GM19240 (cell line): Measurements from ENCODE around the gene GCNA.

ENCODE experiments used
- DNase-seq: peaks from one replicate; pipeline ENCODE4 v3.0.0; 2011; ENCODE audit warnings: low spot score; ENCODE audit not compliant: insufficient read length

The GCNA gene

DNA sequence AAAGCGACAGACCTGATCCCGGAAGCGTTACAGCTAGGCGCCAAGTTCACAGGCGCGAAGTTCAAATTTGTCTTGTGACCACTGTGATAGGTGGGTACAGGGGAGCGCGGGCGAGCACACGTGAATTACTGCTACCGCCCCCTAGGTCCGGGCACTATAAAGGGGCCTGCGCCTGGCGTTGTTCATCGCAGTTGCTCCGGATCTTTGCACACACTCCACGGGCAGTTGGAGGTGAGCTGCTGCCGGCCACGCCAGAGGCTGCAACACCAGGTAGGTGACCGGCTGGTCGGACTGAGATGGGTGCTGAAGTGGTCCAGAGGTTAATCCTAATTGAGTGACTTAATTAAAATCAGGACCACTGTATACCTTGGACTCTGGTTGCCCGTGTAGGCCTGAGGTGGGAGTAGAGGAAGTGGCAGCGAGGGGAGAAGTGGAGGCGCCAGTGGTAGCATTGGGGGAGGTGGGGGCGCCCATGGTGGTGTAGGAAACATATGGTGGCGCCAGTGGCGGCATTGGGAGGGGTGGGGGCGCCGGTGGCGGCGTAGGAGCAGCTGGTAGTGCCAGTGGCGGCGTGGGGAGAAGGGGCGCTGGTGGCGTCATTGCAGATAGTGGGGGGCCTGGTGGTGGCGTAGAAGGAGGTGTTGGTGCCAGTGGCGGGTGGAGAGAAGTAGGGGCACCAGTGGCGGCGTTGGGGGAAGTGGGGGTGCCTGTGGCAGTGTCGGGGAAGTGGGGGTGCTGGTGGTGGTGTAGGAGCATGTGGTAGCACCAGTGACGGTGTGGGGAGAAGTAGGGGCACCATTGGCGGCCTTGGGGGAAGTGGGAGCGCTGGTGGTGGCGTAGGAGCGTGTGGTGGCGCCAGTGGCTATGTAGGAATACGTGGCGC is at the start of gene GCNA:
Gene GCNA (plus strand): TSS at position 185 of the 883 bp plus-strand sequence. CDS start 2,385 bp downstream, outside the sequence.
- no peak for DNase-seq

- no peak for DNase-seq
Measured at GRCh38 chrX:71532078-71532752, 46.0 kb upstream of the GCNA start.

DNA sequence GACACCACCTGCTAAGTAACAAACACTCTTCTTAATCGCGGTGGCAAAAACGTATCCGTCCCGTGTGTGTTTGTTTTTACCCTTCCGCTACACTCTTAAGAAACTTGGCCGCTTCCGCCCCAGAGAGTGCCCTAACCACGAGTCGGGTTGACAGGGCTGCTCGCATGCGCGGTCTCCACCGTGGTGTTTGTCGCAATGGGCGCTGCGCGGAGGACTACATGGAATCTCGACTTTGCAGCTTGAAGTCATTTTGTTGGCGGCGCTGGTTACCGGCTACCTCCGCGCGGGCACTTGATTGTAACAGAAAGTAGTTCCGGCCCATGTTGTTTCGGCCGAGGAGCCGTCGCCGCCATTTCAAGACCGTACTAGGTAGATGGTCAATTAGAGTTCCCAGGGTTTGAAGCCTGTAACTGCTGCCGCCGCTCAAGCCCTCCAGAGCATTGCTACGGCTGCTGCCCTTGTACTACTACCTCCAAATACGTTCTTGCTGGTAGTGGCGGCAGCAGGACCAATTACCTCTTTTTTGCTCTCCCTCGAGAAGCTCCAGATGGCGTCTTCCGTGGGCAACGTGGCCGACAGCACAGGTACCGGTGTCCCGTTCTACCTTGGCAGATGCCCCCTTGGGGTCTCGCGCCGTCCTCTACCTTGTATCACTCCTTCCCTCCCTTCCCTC is 45.3 kb upstream of the GCNA start, which contains the start of gene OGT:
Gene OGT (plus strand): TSS at position 352 of the 673 bp plus-strand sequence. CDS start 196 bp downstream, at position 548.
- DNase-seq, result peak; percentile 30

DNA sequence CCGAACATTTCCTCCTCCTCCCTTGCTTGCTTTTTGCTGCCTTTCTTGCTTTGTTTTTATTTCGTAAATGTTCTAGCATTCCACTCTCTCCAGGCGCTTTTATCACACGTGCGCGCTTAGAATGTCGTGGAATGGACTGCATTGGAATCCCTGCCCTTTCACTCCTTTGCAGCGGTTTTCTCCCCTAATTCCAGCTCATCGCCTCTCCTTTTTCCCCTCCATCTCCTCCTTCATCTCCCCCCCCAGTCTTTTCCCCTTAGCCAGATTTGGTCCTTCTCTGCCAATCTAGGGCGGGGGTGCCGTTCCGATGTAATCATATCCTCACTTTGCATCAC is 44.8 kb upstream of the GCNA start:
- DNase-seq, result no peak

DNA sequence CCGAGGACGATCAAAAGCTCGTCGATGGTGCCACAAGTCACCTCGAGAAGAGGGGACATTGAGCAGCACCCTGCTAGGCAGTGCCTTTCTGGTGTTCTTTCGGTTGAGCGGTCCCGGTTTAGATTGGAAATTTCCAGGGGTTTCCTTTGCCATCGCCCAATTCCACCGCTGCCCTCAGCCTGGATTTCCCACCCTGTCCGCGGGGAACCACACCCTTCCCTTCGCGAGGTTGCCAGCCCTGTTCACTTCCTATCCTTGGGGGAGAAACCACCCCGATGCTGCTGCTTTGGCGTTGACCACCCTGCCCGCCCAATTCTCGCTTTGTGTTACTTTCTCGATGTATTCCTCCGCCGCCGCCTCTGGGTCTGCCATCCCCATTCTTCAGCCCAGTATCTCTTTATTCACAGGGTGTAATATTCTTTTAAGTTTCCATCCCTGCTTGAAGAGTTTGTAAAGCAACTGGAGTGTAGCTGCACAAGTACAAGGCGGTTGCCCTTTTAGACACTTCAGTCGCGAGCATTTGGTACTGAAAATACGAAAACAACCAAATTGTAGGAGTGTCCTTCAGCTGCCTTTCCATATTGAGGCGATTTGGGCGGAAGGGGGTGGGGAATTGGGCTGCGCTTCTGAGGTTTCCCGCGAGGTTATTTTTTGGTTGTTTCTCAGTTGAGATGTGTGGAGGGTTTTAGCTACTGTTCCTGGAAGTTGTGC is 44.2 kb upstream of the GCNA start:
- no peak for DNase-seq

- DNase-seq, result no peak
Measured at GRCh38 chrX:71534773-71535544, 43.3 kb upstream of the GCNA start.

DNA sequence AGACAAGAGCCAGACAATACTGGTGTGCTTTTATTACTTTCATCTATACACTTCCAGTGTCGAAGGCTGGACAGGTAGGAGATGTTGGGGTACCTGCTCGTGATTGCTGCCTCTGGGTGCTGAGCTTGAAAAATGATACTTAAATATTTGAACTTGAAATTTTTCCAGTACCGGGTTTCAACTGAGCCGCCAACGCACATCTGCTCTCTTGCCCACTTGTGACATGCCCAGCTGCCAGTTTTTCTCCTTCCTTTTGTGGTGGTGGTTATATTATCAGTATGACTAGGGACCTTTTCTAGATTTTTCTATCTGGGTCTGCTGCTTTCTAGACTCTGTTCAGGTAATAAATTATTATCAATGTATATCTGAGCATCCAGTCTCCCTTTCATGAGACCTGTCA is 42.0 kb upstream of the GCNA start:
- no peak for DNase-seq

- DNase-seq, result no peak
Measured at GRCh38 chrX:71537743-71538142, 40.5 kb upstream of the GCNA start.

- DNase-seq, result no peak
Measured at GRCh38 chrX:71540801-71541200, 37.4 kb upstream of the GCNA start.

DNA sequence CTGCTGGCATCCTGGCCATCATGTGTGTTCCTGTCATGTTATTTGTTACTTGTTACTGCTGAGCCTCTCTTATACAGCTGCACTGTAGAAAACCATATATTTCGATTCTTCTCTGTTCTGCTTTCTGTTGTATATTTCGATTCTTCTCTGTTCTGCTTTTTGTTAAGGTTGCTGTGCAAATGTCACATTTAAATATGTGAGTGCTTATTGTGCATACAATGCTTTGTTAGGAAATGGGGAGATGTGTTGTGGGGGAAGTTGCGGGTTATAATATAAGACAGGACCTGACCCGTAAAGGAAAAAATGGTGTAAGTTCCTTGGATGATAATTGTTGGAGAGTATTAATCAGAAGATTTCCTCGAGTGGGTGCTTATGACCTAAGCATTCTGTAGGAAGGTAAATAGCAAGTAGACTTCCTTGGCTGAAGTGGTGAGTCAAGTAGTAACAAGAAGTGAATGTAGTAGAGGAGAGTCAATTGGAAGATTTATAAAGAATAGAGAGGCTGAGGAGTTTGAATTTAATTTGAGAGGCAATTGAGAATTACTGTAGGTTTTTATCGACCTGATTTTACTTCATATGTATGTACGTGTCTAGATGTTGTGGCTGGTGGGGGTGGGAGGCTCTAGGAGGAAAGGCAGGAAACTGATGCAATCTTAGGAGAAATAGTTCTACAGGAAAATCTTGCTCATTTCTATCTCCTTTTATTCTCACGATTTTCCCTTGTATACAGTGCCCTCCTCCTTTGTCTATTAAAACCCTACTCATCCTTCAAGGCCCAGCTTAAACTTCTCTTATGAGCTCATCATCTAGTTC is 36.8 kb upstream of the GCNA start:
- DNase-seq, result no peak

- no peak for DNase-seq
Measured at GRCh38 chrX:71542411-71542810, 35.8 kb upstream of the GCNA start.

GRCh38 chrX:71542825-71543224 is 35.4 kb upstream of the GCNA start:
- DNase-seq, result no peak

DNA sequence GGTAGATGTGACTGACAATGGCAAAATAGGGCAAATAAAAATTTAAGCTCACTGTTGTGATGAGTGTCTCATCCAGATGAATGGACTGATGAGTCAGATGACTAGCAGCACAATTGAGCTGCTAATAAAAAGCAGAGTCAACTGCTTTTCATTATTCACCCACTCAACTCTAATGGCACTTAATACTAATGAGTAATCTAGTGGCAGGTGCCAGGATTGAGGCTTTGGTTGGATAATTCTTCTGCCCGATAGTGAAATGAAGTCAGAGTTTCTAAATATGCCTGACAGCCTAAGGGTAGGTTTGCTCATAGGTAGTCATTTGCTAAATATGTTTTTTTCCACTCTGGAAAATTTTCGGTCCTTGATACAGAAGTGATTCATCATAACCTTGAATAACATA is 34.9 kb upstream of the GCNA start:
- DNase-seq, result no peak

GRCh38 chrX:71545364-71545763 is 32.9 kb upstream of the GCNA start:
- no peak for DNase-seq

- DNase-seq, result no peak
Measured at GRCh38 chrX:71546879-71547278, 31.4 kb upstream of the GCNA start.

DNA sequence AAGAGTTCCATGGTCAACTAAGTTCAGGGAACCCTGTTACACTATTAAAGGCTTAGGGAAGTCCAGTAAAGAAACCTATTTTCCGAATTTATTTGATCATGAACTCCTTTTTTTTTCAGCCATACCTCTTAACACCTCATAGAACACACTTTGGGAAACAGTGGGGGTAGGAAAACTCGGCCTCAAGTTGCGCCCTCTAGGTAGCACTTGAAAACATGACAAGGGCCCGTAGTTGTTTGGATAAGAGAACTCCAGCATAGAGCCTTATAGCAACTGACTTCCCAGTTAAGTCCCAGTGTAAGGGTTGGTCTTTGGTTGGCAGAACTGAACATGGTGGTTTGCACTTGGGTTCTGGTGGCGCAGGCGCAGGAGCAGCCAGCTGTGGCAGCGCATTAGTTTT is 30.9 kb upstream of the GCNA start:
- DNase-seq, result no peak

DNA sequence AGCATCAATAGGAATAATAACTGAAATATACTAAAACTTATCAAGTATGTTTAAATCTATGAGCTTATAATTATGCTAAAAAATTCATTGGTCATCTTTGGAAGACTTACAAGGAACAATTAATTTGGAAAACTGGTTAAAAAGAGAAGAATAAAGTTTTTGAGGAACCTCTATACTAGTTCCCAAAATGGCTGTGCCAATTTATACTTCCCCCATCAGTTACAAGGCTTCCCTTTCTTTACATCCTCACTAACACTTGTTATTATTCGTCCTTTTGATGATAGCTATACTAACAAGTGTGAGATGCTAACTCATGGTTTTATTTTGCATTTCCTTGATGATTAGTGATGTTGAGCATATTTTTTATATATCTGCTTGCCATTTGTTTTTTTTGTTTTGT is 28.3 kb upstream of the GCNA start:
- DNase-seq, result no peak

DNA sequence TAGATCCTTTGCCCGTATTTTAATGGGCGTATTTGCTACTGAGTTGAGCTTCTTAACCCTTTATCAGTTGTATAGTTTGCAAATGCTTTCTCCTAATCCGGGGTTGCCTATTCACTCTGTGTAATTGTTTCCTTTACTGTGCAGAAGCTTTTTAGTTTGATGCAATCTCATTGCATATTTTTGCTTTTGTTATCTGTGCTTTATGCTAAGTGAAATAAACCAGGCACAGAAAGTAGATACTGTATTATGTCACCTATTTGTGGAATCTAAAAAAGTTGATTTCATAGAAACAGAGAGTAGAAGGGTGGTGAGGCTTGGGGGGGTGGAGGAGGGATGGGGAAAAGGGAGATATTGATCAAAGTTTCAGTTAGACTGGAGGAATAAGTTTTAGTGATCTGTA is 27.7 kb upstream of the GCNA start:
- no peak for DNase-seq

DNA sequence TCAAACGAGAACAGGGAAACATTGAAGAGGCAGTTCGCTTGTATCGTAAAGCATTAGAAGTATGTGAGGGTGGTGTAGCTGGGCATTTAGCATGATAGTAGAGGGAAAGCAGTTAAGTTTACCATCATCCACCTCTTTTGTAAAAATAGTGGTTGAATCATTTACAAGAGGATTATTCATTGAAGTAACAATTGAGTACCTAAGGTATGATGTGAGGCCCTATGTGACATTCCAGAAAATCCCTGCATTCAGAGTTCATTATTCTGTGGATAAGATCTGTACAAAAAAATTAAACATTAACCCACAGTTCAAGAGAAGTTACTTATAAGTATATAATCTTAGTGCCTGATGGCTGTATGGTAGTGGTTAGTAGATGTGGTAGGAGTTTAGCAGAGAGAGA is 22.2 kb upstream of the GCNA start:
- no peak for DNase-seq

DNA sequence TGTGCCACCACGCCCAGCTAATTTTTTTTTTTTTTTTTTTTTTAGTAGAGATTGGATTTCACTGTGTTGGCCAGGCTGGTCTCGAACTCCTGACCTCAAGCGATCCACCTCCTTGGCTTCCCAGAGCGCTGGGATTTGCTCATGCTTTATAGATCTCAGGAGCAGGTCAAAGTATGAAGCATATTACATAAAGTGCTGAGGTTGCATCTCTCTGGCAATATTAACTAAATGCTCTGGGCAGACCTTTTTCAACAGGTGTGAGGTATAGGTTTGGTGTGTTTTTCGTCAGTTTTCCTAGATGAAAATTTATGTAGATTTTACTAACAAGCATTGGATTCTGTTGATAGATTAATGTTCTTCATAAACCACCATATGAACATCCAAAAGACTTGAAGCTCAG is 19.3 kb upstream of the GCNA start:
- DNase-seq, result no peak
